B cell (primary cell): ENCODE data around the gene ARL5B.

Experiments
- CTCF ChIP-seq: fragments of 200-600 bp; IDR thresholded peaks from one replicate; pipeline ENCODE4 v1.8.0; 2022; ENCODE audit warnings: antibody characterized with exemption, mild to moderate bottlenecking
- EZH2 ChIP-seq: IDR thresholded peaks from 2 replicates; pipeline ENCODE4 v1.6.1; 2012; ENCODE audit warnings: borderline replicate concordance, low read depth, mild to moderate bottlenecking, moderate library complexity, low read length; ENCODE audit not compliant: insufficient read depth, poor library complexity, severe bottlenecking

DNA sequence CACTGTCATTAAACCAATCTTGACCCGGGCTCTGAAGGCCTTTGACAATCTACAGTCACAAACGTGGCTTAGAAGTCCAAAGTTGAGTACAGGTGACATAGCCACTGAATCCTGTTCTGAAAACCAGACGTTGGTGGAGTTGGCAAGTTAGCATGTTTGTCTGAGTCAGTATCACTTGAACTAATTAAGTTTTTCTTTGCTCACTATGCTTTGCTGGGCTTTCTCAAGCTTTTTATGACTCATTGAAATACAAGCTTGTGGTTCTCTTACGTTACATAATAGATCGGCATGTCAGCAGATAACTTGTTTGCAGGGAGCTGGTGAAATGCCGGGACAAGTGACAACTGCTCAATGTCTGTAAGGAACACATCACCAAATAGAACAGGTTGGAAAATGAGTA lies 53.8 kb downstream of the ARL5B start:
- TF ChIP-seq CTCF (no peak), EZH2 (no peak)
